Fibroblast of skin of abdomen (primary cell): ENCODE data around the gene KRT80. TPM values are rescaled to one million over a fixed set of nuclear protein-coding genes. Genes with fewer than 3 reads are reported as not detected.
"Not testable (repeated sequence)": the region's sequence is repeated elsewhere in the genome, so short reads cannot be mapped to it uniquely, and the experiment has no call there.

Experiments used
- DNase-seq: peaks from one replicate; pipeline ENCODE4 v3.0.0-alpha.2; 2013
- polyA plus RNA-seq, 2 experiments: library from polyadenylated mRNA; unstranded; fragments of 120-200 nt; gene quantifications; one replicate each; pipeline ENCODE4 v1.2.1, GENCODE V29; 2013; ENCODE audit not compliant: insufficient read length in 2 of 2

The KRT80 gene
- 3.1 TPM for polyA plus RNA-seq (2013, experiment 1 of 2; ENCODE audit: insufficient read length)
- 2.8 TPM for polyA plus RNA-seq (2013, experiment 2 of 2; ENCODE audit: insufficient read length)

- DNase-seq, result peak; percentile 99
Measured at GRCh38 chr12:52191841-52192791, at the start of gene KRT80. KRT80 (minus strand) TSS chr12:52192014; CDS start chr12:52191902, 112 bp downstream.

- no peak for DNase-seq
Measured at GRCh38 chr12:52241205-52241842, 49.5 kb upstream of the KRT80 start.

- DNase-seq, result not testable (repeated sequence)
Measured at GRCh38 chr12:52240247-52240646, 48.4 kb upstream of the KRT80 start.

GRCh38 chr12:52239767-52240166, 48.0 kb upstream of the KRT80 start:
- DNase-seq, result no peak

GRCh38 chr12:52238916-52239646, 47.3 kb upstream of the KRT80 start:
- DNase-seq, result no peak

GRCh38 chr12:52238207-52238840, 46.5 kb upstream of the KRT80 start:
- no peak for DNase-seq

- no peak for DNase-seq
Measured at GRCh38 chr12:52236386-52237050, 44.7 kb upstream of the KRT80 start.

- no peak for DNase-seq
Measured at GRCh38 chr12:52235822-52236361, 44.1 kb upstream of the KRT80 start.

- DNase-seq, result no peak
Measured at GRCh38 chr12:52235001-52235764, 43.4 kb upstream of the KRT80 start.

- DNase-seq, result no peak
Measured at GRCh38 chr12:52234223-52234810, 42.5 kb upstream of the KRT80 start.

- DNase-seq, result no peak
Measured at GRCh38 chr12:52233462-52234207, 41.8 kb upstream of the KRT80 start.

- peak; percentile 50 for DNase-seq
Measured at GRCh38 chr12:52232674-52233461, 41.1 kb upstream of the KRT80 start, which contains the start of gene KRT7. KRT7 (plus strand) TSS chr12:52233243; CDS start chr12:52233297, 54 bp downstream.

- DNase-seq, result no peak
Measured at GRCh38 chr12:52232203-52232673, 40.4 kb upstream of the KRT80 start.

- DNase-seq, result no peak
Measured at GRCh38 chr12:52231305-52232202, 39.7 kb upstream of the KRT80 start.

- peak; percentile 90 for DNase-seq
Measured at GRCh38 chr12:52230364-52231281, 38.8 kb upstream of the KRT80 start.

GRCh38 chr12:52229836-52230343, 38.1 kb upstream of the KRT80 start:
- DNase-seq, result no peak
